NCI-H2081 (cell line): ENCODE results near the gene TMPRSS5.

Experiments
- DNase-seq, 2 experiments: peaks; one replicate each; lab custom pipeline; 2025; lab: John Stamatoyannopoulos, UW

TMPRSS5 gene

DNA sequence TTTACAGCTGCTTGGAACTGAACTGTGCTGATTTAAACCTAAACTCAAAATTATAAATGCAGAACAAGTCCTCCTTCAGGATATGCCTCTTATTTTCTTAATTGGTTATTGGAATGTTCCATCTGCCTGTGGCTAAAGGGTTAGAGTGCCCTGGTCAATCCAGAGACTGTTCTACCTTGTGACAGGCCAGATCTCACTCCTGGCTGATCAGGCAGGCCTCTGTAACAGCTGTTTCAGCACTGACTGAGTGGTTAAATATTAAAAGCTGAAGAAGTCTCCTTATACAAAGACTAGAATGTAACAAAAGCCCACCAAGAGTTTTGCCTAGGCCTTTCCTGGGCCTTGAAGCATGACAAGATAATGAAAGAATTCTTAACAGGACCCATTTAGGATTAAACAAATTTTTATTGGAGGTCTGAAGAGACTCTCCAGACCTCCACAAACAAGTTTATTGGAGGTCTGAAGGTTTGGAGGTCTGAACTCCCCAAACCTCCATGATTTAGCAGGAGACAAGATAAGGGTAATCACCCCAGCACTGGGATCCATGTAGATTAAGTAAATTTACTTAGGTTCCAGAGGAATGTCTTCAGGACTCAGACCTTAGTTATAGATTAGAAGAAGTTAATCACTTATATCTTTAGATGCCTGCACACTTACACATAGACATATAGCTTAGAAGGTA is 35.8 kb downstream of the TMPRSS5 start:
- no peak for DNase-seq

DNA sequence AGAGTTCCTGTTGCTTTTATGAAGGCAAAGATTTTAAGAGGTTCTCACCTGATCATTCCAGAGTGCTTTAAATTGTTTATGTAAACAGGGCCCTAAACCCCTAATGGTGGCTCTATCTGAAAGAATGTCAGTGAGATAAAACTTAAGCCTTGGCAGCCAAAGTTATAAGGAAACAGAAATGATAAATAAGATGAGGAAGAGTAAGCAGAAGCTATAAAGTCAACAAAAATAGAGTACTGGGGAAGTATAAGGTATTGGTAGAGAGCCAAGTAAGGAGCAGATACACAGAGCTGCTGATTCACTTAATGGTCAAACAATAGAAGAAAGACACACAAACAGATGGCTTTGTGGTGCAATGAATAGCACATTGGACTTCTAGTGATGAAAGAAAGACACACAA is 37.9 kb downstream of the TMPRSS5 start:
- no peak for DNase-seq

DNA sequence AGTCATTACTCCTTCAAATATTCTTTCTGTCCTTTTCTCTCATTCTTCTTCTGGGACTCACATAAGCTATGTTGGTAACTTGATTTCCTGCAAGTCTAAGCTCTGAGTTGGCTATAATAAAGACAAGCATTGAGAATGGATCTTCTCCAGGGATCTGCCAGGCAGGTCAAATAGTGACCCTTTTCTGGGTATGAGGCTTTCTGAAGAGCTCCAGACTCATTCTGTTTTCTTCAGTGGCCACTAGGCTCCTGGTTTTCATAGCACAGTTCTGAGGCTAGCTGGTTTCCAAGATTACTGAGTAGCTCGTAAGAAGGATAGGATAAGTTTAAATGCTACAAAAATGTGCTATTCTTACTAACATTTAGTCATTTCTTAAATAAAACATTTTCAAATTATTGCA is 38.3 kb downstream of the TMPRSS5 start:
- no peak for DNase-seq

DNA sequence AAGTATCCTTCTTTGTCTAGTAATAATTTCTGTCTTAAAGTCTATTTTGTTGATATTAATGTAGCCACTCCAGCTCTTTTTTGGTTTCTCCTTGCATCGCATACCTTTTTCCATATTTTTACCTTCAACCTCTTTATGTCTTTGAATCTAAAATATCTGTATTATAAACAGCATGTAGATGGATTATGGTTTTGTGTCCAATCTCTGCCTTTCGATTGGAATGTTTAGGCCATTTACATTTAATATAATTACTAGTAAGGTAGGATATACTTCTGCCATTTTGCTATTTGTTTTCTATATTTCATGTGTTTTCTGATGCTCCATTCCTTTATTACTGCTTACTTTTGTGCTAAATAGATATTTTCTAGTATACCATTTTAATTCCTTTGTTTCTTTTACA is 39.5 kb downstream of the TMPRSS5 start:
- DNase-seq: no peak

DNA sequence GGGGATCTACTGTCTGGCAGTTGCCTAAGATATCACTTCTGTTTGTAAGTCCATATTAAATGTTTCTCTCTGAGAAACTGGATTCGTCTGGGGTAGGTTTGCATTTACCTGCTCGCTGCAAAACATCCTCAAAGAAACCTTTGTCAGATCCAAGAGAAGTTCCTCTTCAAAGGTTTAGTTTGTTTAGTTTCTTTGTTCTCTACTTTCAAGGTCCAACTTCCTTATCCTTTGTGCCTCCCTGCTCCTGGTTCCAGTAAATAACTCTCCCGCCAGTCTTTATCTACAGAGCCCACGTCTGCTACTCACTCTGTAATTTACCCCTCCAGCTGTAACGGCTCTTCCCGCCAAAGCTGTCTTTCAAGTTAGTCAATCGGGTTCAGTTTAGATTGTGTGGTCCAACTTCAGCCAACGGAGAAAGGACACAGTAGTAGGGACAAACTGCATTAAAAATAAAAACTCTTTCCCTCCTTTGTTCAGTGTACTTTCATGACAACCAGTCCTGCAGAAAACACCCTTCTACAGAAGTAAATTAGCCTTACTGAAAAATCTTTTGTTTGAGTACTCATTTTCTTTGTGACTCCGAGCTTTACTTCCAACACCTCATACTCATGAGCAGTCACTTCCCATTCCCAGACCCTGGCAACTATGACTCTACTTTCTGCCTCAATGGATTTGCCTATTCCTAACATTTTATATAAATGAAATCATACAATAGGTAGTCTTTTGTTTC is 41.0 kb downstream of the TMPRSS5 start:
- no peak for DNase-seq

DNA sequence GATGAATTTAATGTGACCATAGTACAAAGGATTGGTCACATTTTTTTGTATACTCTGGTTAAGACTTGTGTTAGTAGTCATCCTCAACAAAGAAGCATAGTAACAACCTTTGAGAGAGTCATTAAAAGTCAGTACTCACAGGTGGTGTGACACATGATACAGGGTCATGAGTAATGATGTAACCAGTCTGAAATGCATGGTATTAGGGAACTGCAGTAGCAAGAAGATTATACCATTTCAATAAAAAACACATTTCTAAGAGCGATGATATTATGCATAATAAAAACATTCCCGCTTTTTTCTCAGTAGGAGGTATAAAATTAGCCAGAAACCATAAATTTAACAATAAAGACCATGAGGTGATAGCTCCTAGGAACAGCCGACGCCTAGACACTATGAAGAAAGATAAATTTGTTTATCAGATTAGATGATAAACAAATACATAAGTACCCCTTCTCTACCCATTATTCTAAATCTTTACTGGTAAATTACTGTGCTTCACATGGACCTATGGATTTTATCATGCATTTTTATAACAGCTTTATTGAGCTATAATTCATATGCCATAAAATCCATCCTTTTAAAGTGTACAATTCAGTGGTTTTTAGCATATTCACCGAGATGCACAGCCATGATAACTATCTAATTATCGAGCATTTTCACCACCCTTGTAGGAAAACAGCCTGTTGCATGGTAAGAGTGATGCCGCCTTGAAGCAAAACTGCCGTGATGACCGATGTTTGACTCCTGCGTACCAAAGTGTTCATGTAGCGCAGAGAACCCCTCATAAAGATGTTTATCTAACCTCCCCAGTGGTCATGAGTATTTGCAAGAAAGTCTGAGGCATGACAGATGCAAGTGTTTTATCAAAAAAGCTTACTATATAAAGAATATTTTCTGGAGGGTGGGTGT is 41.8 kb downstream of the TMPRSS5 start:
- no peak for DNase-seq

DNA sequence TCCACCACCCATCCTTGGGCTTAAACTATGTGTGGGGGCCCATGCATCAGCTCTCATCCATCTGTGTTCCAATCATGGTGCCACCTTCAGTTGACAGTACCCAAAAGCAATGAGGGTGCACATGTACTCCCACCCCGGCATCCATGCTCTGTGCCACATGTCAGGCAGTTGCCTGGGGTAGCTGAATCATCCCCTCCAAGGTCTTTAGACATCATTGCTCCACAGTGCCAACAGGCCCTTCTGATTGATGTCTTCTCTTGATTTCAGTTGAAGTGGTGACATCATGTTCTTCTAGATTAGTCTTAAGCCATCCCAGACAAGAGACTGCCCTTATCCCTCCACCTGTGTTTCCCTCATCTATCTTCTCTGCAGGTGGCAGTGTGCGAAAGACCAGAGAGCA is 42.5 kb downstream of the TMPRSS5 start:
- DNase-seq: no peak

DNA sequence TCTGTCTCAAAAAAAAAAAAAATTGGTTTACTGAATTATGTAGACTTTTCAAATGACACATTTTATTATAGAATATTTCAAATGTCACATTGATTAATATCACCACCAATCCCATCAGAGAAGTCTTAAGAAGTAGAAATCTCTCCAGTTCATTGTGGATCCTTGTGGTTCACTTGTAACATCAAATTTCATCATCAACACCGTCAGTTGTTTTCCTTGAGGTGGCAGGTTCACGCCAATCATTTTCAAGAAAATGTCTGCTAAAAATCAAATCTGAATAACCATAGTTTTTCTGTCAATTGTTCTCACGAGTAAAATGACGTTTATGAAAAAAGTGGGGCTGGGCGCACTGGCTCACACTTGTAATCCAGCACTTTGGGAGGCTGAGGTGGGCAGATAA is 50.3 kb downstream of the TMPRSS5 start:
- no peak for DNase-seq

DNA sequence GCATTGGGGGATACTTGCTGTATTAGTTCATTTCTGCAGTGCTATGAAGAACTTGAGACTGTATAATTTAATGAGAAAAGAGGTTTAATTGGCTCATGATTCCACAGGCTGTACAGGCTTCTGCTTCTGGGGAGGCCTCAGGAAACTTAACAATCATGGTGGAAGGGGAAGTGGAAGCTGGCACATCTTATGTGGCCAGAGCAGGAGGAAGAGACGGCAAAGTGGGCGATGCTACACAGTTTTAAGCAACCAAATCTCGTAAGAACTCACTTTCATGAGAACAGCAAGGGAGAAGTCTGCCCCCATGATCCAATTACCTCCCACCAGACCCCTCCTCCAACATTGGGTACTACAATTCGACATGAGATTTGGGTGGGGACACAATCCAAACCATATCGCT is 55.1 kb downstream of the TMPRSS5 start:
- no peak for DNase-seq

DNA sequence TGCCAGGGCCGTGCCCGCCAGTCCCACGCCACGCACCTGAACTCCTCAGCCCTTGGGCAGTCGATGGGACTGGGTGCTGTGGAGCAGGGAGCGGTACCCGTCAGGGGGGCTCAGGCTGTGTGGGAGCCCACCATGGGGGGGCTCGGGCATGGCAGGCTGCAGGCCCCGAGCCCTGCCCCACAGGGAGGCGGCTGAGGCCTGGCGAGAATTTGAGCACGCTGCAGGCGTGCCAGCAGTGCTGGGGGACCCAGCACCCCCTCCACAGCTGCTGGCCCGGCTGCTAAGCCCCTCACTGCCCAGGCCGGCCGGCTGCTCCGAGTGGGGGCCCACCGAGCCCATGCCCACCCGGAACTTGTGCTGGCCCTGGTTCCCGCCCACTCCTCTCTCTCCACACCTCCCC is 56.8 kb downstream of the TMPRSS5 start:
- no peak for DNase-seq

DNA sequence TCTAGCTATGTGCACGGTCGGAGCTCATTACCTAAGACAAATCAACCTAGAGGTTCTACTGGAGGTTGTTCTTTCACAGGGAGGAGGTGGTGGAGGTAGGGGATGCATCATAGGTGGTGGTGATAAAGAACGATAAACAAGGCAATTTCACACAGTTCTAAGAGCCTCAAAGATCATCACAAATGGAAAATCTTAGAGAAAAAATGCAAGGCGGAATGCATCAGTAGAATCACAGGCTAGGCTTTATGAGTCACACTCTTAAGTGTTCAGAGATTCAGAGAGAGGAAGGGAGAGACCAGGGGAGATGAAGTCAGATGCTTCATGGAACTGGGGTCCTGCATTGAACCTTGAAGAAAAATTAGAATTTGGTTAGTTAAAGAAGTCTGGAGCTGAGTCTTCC is 58.3 kb downstream of the TMPRSS5 start:
- no peak for DNase-seq

DNA sequence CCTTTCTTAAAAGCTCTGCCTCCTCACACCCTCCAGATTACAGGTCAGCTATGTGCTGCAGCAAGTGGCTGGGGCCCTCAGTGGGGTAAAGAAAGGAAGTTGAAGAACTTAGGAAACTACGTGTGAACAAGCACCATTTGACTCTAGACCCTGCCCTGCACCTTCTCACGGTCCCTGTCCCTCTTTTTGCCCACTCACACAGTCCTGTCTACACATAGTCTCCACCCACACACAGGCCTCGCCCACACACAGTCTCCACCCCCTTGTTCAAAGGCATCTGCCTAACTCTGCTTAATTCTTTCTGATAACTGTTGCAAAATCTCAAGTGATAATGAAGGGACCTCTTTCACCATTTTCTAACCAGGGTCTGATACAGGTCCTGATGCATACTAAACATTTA is 59.0 kb downstream of the TMPRSS5 start:
- DNase-seq: no peak

DNA sequence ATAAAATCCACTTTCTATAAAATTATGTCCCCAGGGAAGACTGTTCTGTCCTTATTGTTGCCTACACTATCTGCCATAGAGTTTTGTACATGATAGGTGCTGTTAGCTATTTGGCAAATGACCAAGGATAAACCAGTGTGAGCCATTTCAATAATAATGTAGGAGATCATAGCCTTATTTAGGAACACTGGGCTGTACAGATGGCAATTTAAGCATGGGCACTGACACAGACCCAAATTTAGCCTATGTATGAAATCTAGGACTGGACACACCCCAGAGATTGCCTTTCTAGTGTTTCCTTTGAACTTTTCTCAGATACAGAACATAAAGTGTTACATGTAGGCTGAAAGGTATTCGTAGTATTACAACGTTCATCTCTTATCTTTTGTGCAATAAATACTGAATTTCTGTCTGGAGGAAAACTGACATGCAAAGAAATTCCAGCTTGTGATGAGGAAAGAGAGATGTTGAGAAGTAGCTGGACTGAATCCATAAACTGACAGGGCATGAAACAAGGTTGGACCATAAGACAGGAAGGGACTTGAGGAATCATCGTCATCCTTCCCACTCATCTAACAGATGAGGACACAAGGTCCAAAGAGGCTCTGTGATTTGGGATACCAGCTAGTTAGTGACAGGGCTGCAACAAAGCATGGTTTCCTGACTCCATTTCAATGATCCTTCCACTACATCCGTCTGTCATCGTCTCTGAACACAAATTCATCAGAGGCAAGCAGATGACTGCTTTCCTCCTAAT is 60.3 kb downstream of the TMPRSS5 start:
- no peak for DNase-seq

DNA sequence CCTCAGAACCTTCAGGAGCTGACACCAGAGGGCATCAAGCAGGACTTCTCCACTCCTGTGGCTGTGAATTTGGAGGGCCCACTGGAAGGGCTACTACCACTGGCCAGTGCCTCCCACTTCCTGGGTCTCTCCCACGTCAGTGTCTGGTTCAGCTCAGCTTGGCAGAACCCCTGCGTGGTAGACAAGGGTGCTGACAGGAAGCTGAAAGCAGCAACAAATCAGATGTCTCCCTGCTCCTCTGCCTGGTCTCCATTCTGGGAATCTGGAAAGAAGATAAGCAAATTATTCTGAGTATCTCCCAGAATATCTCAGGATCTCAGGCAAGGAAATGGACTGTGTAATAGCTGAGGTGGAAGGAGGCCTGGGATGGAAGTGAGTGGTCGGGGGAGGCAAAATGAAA is 61.5 kb downstream of the TMPRSS5 start:
- no peak for DNase-seq

DNA sequence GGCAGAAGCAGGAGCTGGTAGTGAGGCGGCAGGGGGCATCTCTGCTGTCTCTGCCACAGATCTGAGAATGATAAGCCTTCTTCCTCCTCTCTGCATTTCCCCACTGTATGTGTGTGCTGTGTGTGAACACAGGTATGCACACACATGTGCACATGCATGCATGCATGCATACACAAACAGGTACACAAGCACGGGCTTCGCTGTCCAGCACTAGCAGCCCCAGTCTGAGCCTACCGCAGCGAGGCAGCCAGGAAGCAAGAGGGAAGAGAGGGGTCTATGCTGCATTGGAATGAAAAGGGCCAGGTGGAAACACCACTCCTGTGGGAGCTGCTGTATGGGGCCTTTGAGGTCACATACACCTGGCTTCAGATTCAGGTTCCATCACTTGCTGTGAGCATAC is 62.4 kb downstream of the TMPRSS5 start:
- no peak for DNase-seq

DNA sequence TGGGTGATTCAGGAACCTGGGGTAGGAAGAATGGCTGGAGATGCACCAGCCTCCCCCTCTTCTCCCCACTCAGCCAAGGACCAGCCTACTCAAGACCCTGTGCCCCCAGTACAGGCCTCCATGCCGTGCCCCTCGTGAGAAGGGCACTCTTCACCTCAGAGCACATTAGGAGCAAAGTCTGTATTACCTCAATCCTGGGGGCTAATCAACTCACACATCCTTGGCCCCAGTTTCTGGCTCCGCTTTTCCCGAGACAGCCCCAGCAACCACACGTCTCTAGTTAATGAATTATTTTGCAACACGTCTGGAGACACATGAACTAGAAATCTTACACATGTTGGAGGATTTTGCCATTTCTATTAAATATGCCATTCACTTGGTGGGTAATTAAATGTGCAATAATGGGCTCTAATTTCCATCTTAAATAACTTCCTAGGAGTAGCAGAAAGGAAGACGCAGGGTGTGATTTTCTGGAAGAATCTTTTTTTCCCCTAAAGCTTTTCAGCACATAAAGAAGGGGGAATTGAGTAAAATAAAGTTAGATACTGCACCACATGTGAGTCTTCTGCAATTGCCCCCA is 63.0 kb downstream of the TMPRSS5 start:
- DNase-seq: no peak

DNA sequence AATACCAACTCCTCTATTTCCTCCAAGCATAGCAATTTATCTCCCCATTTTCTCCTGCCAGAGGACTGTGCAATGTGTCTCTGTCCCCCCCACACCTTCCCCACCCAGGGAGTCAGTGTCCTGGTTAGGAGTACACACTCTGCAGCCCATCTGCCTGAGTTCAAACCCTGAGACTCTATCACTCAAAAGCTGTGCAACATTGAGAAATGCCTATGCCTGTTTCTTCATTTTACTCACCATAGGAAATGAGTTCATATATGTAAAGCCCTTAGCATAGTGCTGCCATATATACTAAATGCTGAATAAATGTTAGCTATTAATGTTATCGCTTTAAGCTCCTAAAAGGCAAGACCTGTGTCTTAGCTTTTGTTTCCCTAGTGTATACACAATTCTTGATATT is 64.0 kb downstream of the TMPRSS5 start:
- no peak for DNase-seq

DNA sequence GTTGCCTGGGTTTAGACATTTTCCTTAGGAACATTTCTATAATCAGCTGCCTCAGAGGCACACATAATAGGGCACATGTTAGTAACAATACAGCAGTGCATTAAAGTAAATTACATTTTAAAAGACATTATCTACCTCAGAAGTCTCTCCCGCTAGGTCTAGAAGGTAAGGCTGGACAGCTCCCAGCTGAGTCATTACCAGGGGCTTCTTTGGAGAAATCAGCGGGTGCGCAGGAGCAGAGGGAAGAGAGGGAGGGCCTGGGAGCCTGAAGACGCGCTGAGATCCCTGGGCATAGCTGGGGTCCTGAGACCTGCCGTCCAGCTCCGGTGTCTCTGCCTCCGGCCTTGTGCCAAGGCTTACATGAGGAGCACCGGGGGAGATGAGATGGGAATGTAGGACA is 67.7 kb downstream of the TMPRSS5 start:
- no peak for DNase-seq

DNA sequence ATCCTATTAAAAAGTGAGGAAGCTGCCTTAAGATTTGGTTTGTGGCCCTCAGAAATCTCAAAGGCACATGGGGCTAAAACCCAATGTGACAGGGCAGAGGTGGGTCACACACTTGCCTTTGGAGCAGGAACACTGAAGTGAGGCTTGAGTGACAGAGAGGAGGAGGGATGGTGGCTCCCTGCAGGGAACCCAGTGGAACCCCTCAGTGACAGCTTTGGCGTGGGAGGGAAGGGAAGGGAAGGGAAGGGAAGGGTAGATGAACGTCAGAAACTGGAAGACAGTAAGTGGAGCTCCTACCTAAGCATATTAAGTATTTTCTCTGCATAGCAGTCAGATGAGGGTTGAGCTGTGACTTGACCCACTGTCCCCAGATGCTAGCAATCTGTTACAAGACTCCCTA is 68.5 kb downstream of the TMPRSS5 start:
- no peak for DNase-seq
